ENCODE results near the gene PTGES. TPM values are rescaled to one million over a fixed set of nuclear protein-coding genes. Genes with fewer than 3 reads are reported as not detected.

The PTGES gene
- total and polyA plus RNA-seq, 9 of the 15 experiments (the other 6 are each of a cell fraction or from before 2014, with no cell fraction given): 0.13 TPM; not detected in 8

DNA sequence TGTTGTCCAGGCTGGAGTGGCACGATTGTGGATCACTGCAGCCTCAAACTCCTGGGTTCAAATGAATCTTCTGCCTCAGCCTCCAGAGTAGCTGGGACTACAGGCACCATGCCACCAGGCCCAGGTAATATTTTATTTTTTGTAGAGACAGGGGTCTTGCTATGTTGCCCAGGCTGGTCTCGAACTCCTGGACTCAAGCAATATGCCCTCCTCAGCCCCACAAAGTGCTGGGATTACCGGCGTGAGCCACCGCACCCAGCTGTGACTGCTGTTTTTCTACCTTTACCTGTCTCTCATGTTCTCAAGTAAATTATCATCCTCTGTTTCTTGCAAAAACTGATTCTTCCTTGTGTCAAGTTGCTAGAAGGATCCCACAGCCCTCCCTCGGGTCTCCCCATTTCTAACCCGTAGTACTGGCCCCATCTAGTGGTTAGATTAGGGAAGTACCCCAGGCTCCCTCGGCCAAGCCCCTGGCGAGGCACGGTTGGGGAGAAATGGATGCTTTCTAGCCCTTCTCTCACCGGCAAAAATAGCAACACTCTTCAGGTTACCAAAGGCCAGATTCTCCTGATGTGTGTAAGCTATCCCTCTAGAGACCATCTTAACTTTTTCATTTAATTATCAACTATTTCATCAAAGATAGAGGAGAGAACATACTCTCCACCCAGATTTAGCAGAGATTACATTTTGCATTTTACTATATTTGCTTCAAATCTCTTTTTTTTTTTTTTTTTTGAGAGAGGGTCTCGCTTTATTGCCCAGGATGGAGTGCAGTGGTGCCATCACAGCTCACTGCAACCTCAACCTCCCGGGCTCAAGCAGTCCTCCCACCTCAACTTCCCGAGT is 30.9 kb upstream of the PTGES start (continued):
- TF ChIP-seq BRCA1 (IDR thresholded peaks at IDR 0.05) (no peak), BRCA1 (CRISPR knock-in tag; IDR thresholded peaks at IDR 0.05) (no peak), USF2 (CRISPR knock-in tag; IDR thresholded peaks at IDR 0.05) (no peak), CBFA2T3 (IDR thresholded peaks at IDR 0.05) (no peak), IFI16 (CRISPR knock-in tag; IDR thresholded peaks at IDR 0.05) (no peak), ZNF324 (CRISPR knock-in tag; IDR thresholded peaks at IDR 0.05) (no peak), TSHZ1 (CRISPR knock-in tag; IDR thresholded peaks at IDR 0.05) (no peak), NFE2 (IDR thresholded peaks at IDR 0.05; ENCODE audit: low read depth) (no peak), TCFL5 (CRISPR knock-in tag; conservative IDR thresholded peaks at IDR 0.05) (no peak), ILK (tag; IDR thresholded peaks at IDR 0.05; ENCODE audit: borderline replicate concordance, low read depth) (no peak), TARDBP (IDR thresholded peaks at IDR 0.05) (no peak), POLR2AphosphoS2 (IDR thresholded peaks at IDR 0.05; ENCODE audit: low read length) (no peak), RFX5 (IDR thresholded peaks at IDR 0.05; ENCODE audit: low read depth, low read length) (no peak), HNRNPUL1 (IDR thresholded peaks at IDR 0.05; ENCODE audit: low read length) (no peak), ZNF583 (CRISPR knock-in tag; IDR thresholded peaks at IDR 0.05) (no peak), HDAC6 (IDR thresholded peaks at IDR 0.05; ENCODE audit: low read depth, low read length) (no peak), C11orf30 (IDR thresholded peaks at IDR 0.05; ENCODE audit: low read depth) (no peak), GATAD2B (IDR thresholded peaks at IDR 0.05; ENCODE audit: borderline replicate concordance) (no peak), ZBTB2 (IDR thresholded peaks at IDR 0.05) (no peak), NFRKB (IDR thresholded peaks at IDR 0.05; ENCODE audit: low read depth) (no peak)
- TF ChIP-seq, protein P1, sequence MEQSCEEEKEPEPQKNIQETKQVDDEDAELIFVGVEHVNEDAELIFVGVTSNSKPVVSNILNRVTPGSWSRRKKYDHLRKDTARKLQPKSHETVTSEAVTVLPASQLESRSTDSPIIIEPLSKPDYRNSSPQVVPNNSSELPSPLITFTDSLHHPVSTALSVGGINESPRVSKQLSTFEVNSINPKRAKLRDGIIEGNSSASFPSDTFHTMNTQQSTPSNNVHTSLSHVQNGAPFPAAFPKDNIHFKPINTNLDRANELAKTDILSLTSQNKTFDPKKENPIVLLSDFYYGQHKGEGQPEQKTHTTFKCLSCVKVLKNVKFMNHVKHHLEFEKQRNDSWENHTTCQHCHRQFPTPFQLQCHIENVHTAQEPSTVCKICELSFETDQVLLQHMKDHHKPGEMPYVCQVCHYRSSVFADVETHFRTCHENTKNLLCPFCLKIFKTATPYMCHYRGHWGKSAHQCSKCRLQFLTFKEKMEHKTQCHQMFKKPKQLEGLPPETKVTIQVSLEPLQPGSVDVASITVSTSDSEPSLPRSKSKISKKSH (CRISPR knock-in tag; IDR thresholded peaks at IDR 0.05): no peak
- TF ChIP-seq, protein P2, sequence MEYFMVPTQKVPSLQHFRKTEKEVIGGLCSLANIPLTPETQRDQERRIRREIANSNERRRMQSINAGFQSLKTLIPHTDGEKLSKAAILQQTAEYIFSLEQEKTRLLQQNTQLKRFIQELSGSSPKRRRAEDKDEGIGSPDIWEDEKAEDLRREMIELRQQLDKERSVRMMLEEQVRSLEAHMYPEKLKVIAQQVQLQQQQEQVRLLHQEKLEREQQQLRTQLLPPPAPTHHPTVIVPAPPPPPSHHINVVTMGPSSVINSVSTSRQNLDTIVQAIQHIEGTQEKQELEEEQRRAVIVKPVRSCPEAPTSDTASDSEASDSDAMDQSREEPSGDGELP (CRISPR knock-in tag; IDR thresholded peaks at IDR 0.05; ENCODE audit: borderline replicate concordance): no peak; the same call in 1 of the 2 replicates
